ENCODE results near the gene CALML6. TPM values are rescaled to one million over a fixed set of nuclear protein-coding genes. Genes with fewer than 3 reads are reported as not detected.
A peak's percentile ranks its signal among the peaks of the same experiment; 100 is the strongest.

Gene CALML6
- total RNA-seq, 1 donor from 2014 or later: 0.90 TPM

DNA sequence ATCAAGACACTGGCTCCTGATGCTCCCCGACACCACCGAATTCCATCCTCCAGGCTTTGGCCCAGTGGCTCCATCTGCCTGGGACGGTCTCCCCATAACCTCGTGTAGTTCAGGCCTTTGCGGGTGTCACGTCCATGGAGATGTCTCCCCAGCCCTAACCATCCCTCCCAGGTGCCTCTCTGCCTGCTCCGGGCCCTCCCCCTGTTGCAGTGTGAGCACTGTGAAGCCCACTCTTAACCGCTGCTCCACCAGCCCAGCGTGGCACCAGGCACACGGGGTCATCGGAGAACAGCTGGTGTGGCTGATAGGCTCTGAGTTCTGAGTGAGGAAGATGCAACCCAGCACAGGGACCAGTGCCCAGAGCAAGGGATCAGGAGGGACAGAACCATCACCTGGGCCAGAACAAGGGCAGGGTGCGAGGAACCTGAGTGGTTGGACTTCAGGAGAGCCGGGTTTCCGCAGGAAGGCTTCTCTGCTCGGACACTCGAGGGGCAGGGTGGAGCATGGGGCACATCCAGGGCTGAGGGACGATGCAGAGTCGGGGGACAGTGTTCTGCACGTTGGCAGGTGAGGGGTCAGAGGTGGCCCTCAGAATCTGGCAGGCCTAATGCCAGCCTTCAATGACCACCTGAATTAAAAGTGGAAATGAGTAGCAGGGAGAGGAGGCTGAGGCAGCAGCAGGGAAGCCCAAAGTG is 21.6 kb upstream of the CALML6 start:
- H3K36me3 ChIP-seq: no peaks in the 10 kb centered on the region
- intact Hi-C loops (cut with DNase I): loop anchor here (10.0 kb wide), 1 partner anchor 139 kb away; no protein-coding TSS in a partner anchor

DNA sequence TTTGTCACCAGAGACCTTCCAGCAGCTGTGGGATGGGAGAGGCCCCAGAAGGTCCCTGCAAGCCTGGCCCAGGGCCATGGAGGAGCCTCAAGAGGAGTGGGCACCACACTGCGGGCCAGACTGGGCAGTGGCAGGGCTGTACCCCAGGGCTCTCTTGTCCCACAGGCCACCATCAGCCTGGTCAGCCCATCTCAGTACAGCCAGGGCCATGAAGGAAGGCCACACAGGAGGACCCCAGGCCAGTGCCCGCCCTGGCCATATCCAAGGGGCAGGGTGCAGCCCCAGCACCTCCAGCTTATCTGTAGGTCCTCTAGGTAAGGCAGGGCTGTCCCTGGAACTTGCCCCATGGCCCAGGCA is 21.1 kb upstream of the CALML6 start:
- DNase-seq: no peak
- no peak for ATAC-seq
- no peaks in the 10 kb centered on the region for H3K27me3 ChIP-seq
- intact Hi-C loops (cut with DNase I): loop anchor here (10.0 kb wide), 1 partner anchor 139 kb away; no protein-coding TSS in a partner anchor
- no peaks in the 10 kb centered on the region for H3K9me3 ChIP-seq
- H3K4me3 ChIP-seq: no peak overlapping the region
- peaks cover 17% of the 10 kb centered on the region for H3K4me1 ChIP-seq
- H3K36me3 ChIP-seq: no peaks in the 10 kb centered on the region
- TF ChIP-seq, protein P1, sequence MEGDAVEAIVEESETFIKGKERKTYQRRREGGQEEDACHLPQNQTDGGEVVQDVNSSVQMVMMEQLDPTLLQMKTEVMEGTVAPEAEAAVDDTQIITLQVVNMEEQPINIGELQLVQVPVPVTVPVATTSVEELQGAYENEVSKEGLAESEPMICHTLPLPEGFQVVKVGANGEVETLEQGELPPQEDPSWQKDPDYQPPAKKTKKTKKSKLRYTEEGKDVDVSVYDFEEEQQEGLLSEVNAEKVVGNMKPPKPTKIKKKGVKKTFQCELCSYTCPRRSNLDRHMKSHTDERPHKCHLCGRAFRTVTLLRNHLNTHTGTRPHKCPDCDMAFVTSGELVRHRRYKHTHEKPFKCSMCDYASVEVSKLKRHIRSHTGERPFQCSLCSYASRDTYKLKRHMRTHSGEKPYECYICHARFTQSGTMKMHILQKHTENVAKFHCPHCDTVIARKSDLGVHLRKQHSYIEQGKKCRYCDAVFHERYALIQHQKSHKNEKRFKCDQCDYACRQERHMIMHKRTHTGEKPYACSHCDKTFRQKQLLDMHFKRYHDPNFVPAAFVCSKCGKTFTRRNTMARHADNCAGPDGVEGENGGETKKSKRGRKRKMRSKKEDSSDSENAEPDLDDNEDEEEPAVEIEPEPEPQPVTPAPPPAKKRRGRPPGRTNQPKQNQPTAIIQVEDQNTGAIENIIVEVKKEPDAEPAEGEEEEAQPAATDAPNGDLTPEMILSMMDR (IDR thresholded peaks at IDR 0.05): no peak
- no peak overlapping the region for H3K27ac ChIP-seq

More for the DNA sequence above, 21.6 kb upstream of the CALML6 start:
- H3K9me3 ChIP-seq: no peaks in the 10 kb centered on the region
- DNase-seq (no peak), ATAC-seq (no peak)
- no peak overlapping the region for H3K4me3 ChIP-seq
- no peak overlapping the region for H3K27ac ChIP-seq
- peaks cover 22% of the 10 kb centered on the region for H3K4me1 ChIP-seq
- H3K27me3 ChIP-seq: no peaks in the 10 kb centered on the region
- TF ChIP-seq, protein P1 (IDR thresholded peaks at IDR 0.05): no peak

DNA sequence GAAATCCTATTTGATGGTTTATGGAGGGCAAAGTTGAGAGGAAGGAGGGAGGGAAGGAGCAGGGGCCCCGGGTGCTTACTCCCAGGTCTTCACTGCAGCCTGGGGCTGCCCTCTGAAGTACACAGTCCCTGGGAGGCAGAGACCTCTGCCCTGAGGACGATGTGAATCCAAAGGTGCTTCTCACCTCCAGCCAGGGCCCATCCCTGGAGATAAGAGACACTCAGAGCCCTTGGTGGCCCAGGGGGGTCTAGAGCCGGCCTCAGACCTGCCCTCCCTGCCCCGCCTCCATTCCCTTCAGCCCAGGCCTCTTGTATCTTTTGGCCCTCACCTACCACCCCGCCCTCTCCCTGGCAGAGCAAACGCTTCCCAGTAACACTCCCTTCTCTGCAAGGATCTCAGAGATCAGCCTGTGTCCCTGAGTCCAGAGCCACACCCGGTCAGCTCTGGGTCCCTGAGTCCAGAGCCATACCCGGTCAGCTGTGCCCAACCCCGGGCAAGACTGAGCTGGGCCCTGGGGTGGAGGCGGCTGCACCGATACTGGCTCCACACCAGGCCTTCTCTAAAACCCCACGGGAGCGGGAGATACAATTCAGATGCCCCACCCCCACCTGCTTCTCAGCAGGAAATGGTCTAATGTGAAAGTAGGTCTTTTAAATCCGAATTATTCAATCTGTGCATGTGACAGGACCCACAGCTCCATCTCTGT is 20.6 kb upstream of the CALML6 start:
- no peaks in the 10 kb centered on the region for H3K9me3 ChIP-seq
- H3K4me3 ChIP-seq: no peak overlapping the region
- intact Hi-C loops (cut with DNase I): loop anchor here (10.0 kb wide), 1 partner anchor 140 kb away; no protein-coding TSS in a partner anchor
- peaks cover 11% of the 10 kb centered on the region for H3K4me1 ChIP-seq
- peak; percentile 0 for ATAC-seq
- H3K27me3 ChIP-seq: no peaks in the 10 kb centered on the region
- no peaks in the 10 kb centered on the region for H3K36me3 ChIP-seq
- peak; percentile 64 for DNase-seq
- TF ChIP-seq, protein P1 (IDR thresholded peaks at IDR 0.05): no peak
- H3K27ac ChIP-seq: no peak overlapping the region

DNA sequence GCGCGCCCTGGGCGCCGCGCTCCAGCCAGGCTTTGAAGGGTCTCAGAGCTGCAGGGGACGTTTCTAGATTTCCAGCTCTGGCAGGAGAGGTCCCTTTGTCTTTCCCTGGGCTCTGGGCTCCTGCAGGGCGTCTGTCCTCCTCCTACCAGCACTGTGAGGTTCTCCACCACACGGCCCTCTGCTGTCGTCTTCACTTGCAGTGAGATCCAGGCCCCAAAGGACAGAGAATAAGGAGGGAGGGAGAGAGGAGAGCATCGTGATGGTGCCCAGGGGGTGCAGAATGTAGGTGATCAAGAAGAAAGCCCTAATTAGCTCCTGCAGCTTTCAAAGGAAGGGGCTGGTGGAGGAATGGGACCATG is 20.0 kb upstream of the CALML6 start:
- Histone ChIP-seq H3K9me3 (no peaks in the 10 kb centered on the region), H3K27ac (no peak overlapping the region), H3K4me1 (peaks cover 11% of the 10 kb centered on the region), H3K27me3 (no peaks in the 10 kb centered on the region), H3K36me3 (no peaks in the 10 kb centered on the region), H3K4me3 (no peak overlapping the region)
- intact Hi-C loops (cut with DNase I): loop anchor here (10.0 kb wide), 1 partner anchor 140 kb away; no protein-coding TSS in a partner anchor
- DNase-seq: no peak
- ATAC-seq: no peak
- TF ChIP-seq, protein P1 (IDR thresholded peaks at IDR 0.05): no peak

DNA sequence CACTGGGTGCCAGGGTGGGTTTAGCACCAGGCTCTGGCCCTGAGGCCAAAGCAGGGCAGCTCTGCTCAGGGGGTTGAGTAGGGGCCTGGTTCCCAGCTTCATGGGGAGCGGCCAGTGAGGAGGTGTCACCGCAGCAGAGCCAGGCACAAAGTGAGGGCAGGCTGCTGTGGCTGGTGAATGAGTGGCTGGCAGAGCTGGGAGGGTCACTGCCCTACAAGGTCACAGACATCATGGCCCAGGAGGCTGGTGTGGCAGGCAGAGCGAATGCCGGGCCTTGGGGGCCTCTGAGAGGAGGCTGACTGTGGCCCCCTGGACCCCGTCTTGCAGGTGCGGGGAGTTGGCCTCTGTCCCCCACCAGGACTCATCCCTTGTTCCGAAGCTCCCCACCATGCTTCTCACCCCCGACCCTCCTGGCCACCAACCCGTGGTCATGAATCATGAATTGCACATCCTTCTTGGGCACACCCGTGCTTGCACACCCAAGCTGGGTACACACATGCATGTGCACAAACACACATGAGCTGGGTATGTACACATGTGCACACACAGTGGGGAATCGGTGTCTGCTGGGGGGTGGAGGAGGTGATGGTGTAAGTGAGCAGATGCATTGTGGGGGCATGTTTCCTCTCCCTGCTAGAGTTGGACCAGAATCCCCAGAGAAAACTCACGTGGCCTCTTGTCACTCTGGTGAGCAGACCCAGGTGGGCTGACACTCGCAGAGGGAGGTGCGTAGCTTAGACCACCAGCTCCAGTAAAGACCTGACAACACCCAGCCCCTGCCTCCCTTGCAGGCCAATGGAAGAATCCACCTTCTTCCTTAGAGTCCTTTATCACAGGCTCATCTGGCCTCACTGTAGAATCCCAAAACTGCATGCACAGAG is 19.4 kb upstream of the CALML6 start:
- H3K27ac ChIP-seq: no peak overlapping the region
- no peak for DNase-seq
- TF ChIP-seq, protein P1 (IDR thresholded peaks at IDR 0.05): no peak
- intact Hi-C loops (cut with DNase I): loop anchor here (10.0 kb wide), 1 partner anchor 141 kb away; no protein-coding TSS in a partner anchor
- H3K9me3 ChIP-seq: no peaks in the 10 kb centered on the region
- H3K4me3 ChIP-seq: no peak overlapping the region
- peaks cover 11% of the 10 kb centered on the region for H3K4me1 ChIP-seq
- no peaks in the 10 kb centered on the region for H3K27me3 ChIP-seq
- ATAC-seq: no peak
- no peaks in the 10 kb centered on the region for H3K36me3 ChIP-seq
